WI38 (cell line): ENCODE results near the gene GPR18.
"Not testable (repeated sequence)": the region's sequence is repeated elsewhere in the genome, so short reads cannot be mapped to it uniquely, and the experiment has no call there.

Experiments used
- H3K4me3 ChIP-seq: 2 replicates; pipeline ENCODE4 v1.5.1; 2011; ENCODE audit warnings: low read depth, mild to moderate bottlenecking, control low read depth, low read length
- TF ChIP-seq, protein P1 (sequence below): IDR thresholded peaks from 2 replicates; pipeline ENCODE4 v1.5.1; 2012; ENCODE audit warnings: low read depth, mild to moderate bottlenecking, control low read depth, low read length

The GPR18 gene

DNA sequence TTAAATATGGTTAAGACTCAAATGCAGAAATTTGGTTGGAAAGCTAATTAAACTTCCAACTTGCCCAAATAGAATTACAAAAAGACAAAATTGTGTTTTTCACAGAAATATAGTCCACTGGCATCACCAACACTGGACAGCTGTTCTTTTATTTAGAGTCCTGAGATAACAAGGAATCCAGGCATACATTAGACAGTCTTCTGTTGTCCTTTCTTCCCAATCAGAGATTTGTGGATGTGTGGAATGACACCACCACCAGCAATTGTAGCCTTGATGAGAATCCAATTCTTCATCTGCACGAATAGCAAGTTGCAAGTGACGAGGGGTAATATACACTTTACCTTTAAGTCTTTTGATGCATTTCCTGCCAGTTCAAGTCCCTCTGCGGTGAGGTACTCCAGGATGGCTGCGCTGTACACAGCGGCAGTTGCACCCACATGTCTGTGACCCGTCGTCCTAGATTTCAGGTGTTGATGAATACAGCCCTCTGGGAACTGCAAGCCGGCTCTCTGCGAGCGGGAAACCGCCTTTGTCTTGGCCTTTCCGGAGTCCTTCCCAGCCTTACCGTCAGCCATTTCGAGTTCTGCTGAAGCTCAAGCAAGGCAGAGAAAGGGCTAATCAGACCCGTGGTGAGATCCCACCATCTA lies 42.9 kb downstream of the GPR18 start:
- TF ChIP-seq, protein P1, sequence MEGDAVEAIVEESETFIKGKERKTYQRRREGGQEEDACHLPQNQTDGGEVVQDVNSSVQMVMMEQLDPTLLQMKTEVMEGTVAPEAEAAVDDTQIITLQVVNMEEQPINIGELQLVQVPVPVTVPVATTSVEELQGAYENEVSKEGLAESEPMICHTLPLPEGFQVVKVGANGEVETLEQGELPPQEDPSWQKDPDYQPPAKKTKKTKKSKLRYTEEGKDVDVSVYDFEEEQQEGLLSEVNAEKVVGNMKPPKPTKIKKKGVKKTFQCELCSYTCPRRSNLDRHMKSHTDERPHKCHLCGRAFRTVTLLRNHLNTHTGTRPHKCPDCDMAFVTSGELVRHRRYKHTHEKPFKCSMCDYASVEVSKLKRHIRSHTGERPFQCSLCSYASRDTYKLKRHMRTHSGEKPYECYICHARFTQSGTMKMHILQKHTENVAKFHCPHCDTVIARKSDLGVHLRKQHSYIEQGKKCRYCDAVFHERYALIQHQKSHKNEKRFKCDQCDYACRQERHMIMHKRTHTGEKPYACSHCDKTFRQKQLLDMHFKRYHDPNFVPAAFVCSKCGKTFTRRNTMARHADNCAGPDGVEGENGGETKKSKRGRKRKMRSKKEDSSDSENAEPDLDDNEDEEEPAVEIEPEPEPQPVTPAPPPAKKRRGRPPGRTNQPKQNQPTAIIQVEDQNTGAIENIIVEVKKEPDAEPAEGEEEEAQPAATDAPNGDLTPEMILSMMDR: no peak
- no peak overlapping the region for H3K4me3 ChIP-seq

DNA sequence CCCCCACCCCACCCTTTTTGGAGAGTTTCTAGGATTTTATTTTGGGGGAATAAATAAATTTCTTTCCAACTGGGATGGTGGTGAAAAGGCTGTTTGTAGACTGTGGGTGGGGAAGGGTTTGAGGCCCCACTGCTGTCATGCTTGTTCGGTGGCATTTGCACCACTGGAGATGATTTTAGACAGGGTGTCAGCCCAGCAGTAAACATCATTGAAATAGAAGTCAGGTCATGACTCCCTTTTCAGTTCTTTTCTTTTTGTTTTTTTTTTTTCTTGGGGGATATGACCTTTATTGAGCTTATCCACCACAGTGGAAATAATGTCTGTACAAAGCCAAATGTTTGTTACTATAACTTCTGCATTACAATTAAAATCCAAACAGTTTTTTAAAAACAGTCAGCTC lies 43.4 kb downstream of the GPR18 start:
- H3K4me3 ChIP-seq: no peak overlapping the region
- TF ChIP-seq, protein P1: no peak

DNA sequence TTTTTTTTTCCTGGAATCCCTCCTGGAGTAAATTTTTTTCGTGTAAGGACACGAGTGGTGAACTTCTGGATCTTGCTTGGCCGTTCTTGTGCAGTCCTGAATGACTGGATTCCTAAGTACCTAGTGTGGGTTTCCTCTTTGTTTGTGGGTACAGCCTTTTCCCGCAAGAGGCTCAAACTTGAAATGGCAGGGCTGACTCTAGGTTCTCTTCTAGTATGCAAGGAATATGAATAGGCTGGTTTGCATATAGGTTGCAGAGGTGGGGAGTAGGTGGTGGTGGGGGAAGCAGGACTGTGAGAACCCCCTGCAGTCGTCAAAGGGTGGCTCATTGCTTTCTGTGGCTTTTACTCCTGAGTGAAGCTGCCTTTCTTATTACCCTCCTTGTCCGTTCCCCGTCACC lies 43.9 kb downstream of the GPR18 start:
- TF ChIP-seq, protein P1: no peak
- no peak overlapping the region for H3K4me3 ChIP-seq

DNA sequence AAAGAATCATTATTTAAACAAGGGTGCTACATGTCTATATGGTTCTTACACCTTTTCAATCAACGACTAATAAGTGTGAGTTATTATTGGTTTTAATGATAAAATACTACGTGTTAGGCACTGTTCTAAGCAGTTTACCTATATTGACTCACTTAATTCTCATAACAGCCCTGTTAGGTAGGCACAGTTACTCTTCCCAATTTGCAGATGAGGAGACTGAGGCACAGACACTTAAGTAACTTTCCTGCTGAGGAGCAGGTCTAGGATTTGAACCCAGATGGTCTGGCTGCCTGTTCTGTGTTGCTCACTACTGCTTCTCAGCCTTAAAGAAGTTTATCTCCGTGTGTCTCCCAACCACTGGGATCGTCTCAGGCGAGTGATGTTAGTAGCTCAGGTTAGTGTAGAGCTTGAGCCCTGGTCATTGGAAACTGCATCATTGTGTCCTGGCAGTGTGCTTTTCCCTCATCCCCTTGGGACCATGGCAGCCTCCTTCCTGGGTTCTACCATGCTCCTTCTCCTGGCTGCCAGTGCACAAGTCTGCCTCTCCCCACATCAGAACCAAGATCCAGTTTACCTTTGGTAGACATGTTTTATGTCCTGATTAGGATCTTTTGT lies 46.7 kb downstream of the GPR18 start:
- no peak overlapping the region for H3K4me3 ChIP-seq
- TF ChIP-seq, protein P1: no peak

DNA sequence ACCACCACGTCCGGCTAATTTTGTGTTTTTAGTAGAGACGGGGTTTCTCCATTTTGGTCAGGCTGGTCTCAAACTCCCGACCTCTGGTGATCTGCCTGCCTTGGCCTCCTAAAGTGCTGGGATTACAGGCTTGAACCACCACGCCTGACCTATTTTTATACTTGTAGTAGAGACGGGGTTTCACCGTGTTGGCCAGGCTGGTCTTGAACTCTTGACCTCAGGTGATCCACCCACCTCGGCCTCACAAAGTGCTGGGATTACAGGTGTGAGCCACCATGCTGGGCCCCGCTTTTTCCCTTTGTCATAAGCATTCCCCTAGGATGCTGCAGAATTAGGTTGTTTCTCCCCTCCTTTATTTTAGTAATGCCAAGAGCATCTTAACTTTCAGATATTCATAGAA lies 47.6 kb downstream of the GPR18 start:
- H3K4me3 ChIP-seq: not testable (repeated sequence)

DNA sequence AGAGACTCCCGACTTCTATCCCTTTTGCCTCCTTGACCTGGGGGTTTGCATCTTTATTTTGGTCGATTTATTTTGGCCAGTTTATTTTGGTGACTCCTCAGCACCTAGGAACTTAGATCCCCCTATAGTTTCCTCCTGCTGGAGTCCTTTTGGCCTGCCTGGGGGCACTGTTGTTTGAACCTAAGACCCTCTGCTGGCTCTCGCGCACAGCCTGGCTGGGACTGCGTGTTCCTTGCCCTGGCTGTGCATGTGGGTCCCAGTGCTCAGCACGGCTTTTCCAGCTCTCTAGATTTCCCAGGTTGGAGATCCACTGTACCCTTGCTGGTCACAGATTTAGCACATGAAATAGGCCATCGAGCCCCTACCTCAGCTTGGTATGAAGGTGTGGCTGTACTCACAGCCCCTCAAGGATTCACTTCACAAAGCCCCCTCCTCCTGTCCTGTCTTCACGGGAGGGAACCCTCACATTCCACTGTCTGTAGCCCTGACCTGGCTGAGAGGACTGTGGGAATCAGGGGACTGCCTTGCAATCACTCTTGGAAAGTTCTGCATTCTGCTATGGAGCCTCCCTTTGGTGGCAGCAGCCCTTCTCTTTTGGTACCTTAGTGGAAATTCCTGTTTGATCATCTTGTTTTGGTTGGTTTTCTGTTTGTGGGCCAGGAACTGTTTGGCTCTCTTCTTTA lies 49.2 kb downstream of the GPR18 start:
- H3K4me3 ChIP-seq: no peak overlapping the region
- TF ChIP-seq, protein P1: no peak

DNA sequence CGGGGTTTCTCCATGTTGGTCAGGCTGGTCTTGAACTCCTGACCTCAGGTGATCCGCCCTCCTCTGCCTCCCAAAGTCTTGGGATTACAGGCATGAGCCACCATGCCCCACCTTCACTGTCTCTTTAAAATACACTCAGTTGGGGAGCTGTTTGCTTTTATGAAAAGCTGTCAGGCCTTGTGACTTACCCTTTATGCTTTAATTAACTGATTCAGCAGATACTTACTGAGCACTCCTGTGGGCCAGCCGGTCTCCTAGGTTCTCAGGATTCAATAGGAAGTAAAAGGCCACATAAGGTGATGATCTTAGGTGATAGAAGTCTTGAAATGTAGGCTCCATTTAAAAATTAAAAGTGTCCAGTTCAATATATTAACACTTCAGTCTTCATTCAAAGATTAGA lies 50.0 kb downstream of the GPR18 start:
- TF ChIP-seq, protein P1: no peak
- no peak overlapping the region for H3K4me3 ChIP-seq
